Stimulated activated CD8-positive, alpha-beta memory T cell treated with anti-CD3 and anti-CD28 coated beads, Interleukin-15, amount 100 ng/mL, for 24 hours (primary cell): ENCODE data around the gene SNX2.

Experiments
- DNase-seq: peaks from one replicate; pipeline ENCODE4 v3.0.0-alpha.2; 2020; ENCODE audit warnings: low read depth

The SNX2 gene

DNA sequence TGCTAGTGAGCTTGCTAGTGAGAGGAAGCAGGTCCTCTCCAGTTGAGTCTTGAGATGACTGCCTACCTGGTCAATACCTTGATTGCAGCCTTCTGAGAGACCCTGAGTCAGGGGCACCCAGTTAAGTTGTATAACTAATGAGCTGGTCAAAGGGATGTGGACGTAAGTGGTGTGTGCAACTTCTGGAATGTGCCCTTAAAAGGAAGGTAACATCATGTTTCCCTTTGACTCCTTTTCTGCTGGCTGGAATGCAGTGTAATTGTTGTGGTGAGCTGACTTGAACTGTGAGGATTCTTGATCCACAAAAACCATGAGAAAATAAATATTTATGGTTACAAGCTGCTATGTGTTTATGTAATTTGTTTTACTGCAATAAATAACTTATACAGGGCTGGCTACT is 2.4 kb upstream of the SNX2 start:
- DNase-seq: no peak

DNA sequence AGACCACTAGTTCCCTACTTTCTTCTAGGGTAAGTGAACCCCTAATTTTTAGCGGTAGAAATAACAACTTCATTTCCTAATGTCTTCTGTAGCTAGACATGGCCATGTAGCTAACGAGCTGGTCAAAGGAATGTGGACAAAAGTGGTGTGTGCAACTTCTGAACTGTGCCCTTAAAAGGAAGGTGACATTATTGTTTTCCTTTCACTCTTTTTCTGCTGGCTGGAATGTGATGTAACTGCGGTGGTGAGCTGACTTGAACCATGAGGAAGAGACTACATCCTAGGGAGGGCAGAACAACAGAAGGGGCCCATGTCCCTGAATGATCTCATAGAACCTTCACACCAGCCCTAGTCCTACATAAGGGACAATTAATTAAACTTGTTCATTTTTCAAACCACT is 1.3 kb upstream of the SNX2 start:
- no peak for DNase-seq

DNA sequence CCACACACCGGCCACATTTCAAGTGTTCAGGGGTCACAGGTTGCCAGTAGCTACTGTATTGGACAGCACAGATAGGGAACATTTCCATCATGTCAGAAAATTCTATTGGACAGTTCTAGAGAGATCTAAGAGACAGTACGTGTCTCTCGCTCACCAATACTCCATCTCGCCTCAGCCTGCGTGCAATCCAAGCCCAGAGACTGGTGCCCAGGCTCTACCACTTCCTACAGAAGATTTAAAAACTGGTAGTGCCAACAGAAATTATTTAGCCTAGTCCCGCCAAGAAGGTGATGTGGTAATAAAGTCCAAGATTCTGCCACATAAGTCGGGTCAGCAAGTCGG is 390 bp upstream of the SNX2 start:
- no peak for DNase-seq

DNA sequence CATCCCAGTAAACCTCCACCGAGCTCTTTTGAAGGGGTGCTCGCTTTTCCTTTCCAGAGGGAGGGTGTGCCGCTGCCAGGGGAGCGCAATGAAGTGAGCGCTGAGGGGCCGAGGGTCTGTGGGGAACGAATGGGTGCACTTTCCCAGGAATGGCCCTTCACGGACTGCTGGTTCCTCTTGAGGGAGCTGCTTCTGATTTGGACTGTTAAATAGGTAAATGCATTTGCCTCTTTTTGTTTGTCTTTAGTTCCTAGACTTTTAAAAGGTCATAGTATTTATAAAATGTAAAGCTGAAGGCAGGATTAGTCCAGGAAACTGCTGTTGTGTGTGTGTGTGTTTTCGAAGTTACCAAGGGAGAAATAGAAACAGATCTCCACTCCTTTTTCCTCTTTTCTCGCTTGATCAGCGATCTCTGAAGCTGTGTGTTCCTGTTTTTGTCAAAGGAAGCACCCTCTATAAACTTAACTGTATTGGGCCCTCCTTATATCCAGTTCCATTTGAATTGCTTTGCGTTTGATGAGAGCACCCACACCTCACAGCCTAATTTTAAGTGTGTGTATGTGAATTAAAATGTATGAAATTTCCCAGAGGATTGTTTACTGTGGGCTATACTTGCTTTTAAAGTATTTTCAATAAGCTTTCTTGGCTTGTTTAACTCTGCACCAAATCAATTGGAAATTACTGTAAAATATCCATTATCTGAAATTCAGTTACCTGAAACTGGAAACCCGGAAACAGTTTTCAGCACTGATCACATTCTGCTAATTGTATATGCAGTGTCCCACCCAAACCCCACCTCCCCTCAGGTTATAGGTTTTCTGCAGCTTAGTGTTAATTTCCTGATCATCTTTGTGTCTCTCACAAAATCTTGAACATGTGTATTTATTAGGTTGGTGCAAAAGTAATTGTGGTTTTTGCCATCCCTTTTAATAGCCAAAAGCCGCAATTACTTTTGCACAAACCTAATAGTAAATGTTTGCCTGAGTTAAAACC is 966 bp downstream of the SNX2 start:
- no peak for DNase-seq

DNA sequence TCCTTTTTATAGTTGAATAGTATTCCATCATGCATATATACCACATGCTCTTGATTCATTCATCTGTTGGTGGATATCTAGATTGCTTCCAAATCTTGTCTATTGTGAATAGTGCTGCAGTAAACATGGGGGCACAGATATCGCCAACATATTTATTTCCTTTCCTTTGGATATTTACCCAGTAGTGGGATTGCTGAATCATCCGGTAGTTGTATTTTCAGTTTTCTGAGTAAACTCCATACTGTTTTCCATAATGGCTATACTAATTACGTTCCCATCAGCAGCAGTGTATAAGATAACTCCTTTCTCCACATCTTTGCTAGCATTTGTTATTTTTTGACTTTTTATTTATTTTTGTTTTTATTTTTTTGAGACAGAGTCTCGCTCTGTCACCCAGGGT is 3.3 kb downstream of the SNX2 start:
- DNase-seq: no peak

DNA sequence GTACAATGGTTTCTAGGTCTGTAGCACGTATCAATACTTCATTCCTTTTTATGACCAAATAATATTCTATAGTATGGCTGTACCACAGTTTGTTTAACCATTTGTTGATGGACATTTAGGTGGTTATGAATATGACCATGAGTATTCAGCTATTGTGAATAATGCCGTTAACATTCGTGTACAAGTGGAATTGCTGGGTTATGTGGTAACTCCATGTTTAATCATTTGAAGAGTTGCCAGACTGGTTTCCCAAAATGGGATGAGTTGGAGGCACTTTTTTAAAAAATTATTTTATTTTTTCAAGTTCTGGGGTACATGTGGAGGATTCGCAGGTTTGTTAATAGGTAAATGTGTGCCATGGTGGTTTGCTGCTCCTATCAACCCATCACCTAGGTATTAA is 4.6 kb downstream of the SNX2 start:
- DNase-seq: no peak

DNA sequence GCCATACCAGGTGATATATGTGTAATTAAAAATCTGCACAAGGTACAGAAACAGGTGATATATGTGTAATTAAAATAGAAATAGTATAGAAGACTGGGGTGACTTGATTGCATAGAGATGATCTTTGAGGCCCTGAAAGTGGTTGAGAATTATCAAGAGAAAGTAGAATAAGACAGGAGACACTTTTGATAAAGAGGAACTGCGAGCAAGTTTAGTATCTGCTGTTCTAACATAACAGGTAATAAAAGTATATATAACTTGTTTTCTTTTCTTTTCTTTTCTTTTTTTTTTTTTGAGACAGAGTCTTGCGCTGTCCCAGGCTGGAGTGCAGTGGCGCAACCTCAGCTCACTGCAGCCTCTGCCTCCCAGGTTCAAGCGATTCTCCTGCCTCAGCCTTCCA is 5.4 kb downstream of the SNX2 start:
- DNase-seq: no peak

DNA sequence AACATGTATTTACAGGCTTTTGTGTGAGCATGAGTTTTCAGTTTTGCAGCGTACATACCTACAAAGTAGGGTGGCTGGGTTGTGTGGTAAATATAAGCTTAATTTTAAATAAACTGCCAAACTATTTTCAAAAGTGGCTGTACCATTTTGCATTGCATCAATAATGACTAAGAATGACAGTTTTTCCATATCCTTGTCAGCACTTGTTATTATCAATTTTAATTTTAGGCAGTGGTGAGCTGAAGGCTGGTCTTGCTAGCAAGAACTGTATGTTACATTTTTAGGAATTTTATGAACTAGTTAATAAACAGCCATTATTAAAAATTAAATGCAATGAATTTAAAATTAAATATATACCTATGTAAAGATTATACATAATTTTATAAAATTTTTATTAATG is 6.6 kb downstream of the SNX2 start:
- DNase-seq: no peak

DNA sequence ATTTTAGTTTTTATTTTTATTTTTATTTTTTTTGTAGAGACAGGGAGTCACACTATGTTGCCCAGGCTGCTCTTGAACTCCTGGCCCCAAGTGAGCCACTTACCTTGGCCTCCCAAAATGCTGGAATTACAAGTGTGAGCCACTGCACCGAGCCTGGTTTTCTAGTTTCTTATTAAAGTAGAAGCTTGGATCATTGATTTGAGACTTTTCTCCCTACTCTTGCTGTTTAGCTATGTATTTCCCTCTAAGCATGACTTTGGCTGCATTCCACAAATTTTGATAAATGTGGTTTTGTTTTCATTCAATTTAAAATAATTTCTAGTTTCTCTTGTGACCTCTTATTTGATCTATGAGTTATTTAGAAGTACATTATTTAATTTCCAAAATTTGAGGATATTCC is 10.4 kb downstream of the SNX2 start:
- no peak for DNase-seq

DNA sequence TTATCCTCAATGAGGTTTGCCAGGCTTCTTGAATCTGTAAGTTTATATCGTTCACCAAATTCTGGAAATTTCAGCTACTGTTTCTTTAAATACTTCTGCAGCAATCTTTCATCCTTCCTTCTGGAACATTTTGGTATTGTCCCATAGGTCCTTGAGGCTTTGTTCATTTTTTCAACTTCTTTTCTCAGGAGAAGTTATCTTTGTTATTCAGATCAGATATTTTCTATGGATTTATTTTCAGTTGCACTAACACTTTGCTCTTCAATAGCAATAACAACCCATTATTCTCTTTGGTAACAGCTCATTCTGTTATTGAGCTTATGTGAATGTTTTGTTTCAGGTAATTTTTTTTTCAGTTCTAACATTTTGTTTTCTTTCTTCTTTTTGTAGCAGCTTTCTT is 13.5 kb downstream of the SNX2 start:
- no peak for DNase-seq

DNA sequence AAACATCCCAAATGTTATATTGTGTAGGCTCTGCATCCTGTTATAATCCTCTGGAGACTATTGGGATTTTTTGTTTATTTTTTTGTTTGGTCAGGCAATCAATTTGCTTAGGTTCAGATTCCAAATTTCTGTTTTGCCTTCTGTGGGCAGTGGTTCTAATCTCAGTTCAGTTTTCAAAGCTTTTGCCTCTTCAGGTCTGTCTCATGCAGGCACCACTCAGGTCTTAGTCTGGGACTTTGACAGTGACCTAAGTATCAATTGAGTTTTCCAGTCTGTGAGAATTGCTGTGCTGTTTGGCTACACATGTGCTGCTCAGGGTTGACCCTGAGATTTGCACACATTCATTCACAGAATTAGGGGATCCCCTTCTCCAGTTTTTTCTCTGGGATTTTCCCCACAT is 14.1 kb downstream of the SNX2 start:
- no peak for DNase-seq

DNA sequence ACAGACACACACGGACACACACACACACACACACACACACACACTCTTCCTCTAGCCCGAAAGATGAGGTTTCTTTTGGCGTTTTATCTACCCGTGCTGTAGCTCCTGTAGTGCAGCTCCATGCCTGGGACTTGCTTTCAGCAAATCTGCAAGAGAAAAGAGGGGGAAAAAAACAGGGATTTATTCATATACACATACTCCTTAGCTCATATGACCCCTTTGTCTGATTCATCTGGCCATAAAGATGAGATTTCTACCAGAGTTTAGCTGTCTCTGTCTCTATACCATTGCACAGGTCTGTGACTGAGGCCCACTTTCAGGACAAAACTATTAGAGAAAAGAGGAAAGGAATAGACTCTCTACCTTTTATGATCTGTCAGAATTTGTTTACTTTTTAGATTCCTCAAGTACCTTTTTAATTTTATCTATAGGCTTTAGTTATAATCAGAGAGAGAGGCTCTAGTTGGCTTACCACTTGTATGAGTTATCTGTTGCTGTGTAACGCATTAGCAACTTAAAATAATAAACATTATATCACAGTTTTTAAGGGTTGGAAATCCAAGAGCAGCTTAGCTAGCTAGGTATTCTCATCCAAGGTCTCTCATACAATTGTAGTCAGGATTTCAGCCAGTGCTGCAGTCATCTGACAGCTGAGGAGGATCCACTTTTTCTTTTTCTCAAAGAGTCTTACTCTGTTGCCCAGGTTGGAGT is 14.7 kb downstream of the SNX2 start:
- no peak for DNase-seq

DNA sequence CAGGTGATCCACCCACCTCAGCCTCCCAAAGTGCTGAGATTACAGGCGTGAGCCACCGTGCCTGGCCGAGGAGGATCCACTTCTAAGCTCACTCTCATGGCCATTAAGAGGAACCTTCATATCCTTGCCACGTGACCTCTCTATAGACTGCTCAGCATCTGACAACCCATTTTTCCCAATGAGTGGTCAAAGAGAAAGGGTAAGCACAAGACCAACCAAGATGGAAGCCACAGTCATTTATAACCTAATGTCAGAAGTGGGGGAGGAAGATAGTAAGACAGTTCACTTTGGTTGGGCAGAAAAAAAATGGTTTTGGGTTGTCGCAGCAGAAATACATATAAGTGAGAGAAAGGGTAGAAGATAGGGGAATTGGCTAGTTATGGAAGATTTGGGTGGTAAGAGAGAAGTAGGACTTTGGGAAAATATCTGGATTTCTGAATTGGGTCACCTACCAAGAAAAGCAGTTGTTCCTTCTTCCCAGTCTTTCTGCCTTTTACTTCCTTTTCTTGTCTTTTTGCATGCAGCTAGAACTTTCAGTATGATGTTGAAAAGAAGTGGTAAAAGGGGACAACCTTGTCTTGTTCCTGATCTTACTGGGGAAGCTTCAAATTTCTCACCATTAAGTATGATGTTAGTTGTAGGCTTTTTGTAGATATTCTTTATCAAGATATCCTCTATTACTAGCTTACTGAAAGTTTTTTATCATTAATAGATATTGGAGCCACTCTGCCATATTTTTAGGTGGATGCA is 15.6 kb downstream of the SNX2 start:
- no peak for DNase-seq

DNA sequence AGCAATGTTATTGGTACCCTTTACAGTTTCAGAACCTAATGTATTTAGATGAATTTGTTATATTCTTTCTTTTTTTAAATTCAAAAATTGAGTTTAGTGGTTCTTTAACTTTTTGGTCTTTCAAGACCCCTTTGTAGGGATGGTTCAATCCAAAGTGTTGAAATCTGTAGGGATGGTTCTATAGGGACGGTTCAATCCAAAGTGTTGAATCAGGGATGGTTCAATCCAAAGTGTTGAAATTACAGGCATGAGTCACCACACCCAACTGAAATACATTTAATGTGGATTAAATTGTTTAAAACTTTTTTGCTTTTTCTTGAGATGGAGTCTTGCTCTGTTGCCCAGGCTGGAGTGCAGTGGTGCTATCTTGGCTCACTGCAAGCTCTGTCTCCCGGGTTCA is 30.6 kb downstream of the SNX2 start:
- DNase-seq: no peak

DNA sequence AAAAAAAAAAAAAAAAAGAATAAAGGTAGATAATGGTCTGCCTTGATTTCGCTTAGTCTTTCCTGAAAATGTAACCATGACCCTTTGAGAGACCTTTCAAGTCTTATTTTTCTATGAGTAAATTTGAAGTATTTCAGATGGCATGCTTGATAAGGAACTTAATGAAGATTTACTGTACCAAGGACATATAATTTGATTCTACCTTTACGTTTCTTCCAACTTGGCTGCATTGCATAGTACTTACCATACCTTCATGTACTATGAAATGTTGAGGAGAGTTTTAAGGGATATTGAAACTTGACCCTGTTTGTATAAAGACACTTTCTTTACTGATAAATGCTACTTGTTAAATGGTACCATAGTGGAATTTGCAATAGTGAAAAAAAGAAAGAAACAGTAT is 35.5 kb downstream of the SNX2 start:
- DNase-seq: no peak

DNA sequence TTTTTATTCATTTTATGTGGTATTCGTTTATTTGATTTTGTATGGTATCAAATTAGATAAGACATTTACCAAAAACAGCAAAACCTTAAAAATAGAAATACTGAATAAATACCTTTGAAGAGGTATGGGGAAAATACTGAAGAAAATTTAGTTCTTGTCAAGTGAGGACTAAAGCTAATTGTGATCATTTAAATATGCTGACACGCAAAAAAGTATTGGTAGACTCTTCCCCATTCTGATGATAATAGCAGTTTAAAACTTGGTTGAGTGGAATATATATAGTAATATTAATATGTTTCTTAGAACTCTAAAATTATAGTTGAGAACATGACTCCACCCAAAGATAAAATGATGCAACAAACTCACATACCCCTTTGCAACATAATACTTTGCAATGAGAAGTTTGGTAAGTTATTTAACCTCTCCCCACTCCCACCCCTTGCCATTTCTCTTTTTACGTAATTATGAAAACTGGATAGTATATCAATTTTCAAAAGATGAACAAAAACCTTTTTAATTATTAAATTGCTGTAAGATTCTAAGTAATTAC is 40.4 kb downstream of the SNX2 start:
- DNase-seq: no peak

DNA sequence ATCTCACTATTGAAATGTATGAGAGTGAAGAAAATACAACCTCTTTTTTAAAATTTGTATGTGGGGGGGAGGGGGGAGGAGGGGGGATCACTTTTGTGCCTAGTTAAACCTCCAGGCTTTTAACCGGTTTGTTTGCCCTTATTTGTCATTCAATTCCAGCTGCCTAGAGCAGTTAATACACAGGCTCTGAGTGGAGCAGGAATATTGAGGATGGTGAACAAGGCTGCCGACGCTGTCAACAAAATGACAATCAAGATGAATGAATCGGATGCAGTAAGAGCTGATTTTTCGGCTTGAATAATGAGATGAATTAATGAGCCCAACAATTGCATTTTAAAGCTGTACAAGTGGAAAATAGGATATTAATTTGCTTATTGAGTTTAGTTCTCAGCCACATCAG is 41.9 kb downstream of the SNX2 start:
- no peak for DNase-seq

DNA sequence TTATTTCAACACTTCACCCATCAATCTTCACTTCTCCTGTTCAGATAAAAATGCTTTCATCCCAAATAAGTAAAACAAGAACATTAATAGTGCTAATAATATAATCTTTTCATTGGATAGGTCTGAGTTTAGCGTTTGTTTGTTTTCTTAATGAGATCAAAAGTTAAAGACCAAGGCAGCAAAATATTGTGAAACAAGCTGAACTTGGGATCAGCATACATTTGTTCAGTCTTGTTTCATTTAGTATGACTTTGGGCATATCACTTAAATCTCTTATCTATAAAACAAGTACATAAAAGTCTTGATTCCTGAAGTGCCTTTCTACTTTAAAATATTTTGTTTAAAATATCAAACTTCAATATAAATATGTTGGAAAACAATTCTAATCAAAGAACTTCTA is 57.1 kb downstream of the SNX2 start:
- no peak for DNase-seq

DNA sequence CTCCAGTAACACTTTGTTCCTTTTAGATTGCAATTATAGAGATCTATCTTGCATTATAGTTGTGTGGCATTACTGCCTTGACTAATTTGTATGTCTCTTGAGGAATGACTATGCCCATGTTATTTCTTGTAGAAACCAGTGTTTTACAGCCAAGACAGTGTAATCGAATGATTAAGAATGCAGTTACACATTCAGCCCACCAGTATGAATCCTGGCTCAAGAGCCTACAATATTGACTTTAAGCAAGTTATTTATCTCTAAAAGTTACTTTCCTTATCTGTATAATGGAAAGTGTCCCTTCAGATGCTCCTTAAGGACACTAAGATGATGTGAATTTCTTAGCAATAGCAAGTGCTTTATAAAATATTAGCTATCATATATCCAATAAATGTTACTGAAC is 60.8 kb downstream of the SNX2 start:
- no peak for DNase-seq

DNA sequence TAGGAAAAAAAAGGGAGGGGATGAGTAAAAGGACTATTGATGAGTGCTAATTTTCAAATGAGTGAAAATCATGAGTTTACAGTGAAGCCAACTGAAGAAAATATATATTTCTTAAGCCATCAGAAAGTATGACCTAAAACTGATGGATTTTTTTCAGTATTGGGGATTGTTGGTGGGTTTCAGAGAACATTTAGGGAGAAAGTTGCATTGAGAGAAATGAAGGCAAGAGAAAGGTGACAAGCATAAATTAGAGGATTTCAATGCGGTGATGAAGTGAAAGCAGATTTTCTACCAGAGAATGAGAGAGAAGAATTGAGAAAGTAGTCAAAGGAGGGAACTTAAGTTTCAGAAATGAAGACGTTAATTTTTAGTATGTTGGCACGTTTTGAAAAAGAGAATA is 62.1 kb downstream of the SNX2 start:
- DNase-seq: no peak

DNA sequence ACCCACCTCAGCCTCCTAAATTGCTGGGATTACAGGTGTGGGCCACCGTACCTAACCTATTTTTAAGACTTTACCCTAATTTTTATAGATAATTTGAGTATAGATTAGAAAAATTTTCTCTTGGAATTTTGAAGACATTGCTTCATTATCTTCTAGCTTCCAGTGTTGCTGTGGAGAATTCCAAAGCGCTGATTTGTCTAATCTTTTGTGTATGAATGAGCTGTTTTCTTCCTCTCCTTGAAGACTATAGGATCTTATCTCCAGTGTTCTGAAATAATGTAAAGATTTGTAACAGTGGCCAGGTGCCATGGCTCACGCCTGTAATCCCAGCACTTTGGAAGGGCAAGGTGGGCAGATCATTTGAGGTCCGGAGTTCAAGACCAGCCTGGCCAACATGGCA is 64.9 kb downstream of the SNX2 start:
- DNase-seq: no peak

DNA sequence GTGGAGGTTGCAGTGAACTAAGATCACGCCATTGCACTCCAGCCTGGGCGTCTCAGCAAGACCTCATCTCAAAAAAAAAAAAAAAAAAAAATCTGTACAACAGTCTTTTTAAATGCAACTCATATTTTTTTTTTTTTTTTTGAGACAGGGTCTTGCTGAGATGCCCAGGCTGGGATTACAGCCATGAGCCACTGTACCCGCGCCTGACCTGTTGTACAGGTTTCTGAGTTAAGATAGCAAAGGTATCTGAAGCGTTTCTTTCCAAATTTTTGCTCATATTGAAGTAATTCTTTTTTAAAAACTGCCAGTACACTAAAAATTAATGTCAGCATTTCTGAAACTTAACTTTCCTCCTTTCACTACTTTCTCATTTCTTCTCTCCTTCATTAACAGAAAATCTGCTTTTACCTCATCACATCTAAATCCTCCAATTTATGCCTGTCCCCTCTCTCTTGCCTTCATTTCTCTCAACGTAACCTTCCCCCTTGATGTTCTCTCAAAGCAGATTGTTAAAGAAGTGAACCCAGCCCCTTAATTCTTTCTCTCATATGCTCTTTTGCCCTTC is 67.2 kb downstream of the SNX2 start:
- no peak for DNase-seq
